Measurements from ENCODE around the gene HLA-G.

The HLA-G gene

GRCh38 chr6:29818892-29819291, 8.7 kb upstream of the HLA-G start:
- DNase-seq: no peak

GRCh38 chr6:29824144-29824543, 3.5 kb upstream of the HLA-G start:
- no peak for DNase-seq

GRCh38 chr6:29825848-29826247, 1.8 kb upstream of the HLA-G start:
- DNase-seq: no peak

- no peak for DNase-seq
These were observed 1.4 kb upstream of the HLA-G start for GRCh38 chr6:29826271-29826670.

- DNase-seq: no peak
These were observed 809 bp downstream of the HLA-G start for GRCh38 chr6:29828471-29828797.

- no peak for DNase-seq
These were observed 2.1 kb downstream of the HLA-G start for GRCh38 chr6:29829766-29830165.

GRCh38 chr6:29830409-29830808, 2.8 kb downstream of the HLA-G start:
- no peak for DNase-seq

GRCh38 chr6:29831776-29832175, 4.2 kb downstream of the HLA-G start:
- no peak for DNase-seq

GRCh38 chr6:29834564-29835436, 7.2 kb downstream of the HLA-G start:
- DNase-seq: no peak

GRCh38 chr6:29839917-29840316, 12.3 kb downstream of the HLA-G start:
- no peak for DNase-seq

GRCh38 chr6:29841030-29841429, 13.4 kb downstream of the HLA-G start:
- no peak for DNase-seq

GRCh38 chr6:29845405-29846006, 17.9 kb downstream of the HLA-G start:
- no peak for DNase-seq

GRCh38 chr6:29847871-29848630, 20.4 kb downstream of the HLA-G start:
- peak; percentile 13 for DNase-seq

GRCh38 chr6:29850011-29850553, 22.5 kb downstream of the HLA-G start:
- DNase-seq: no peak

GRCh38 chr6:29851190-29851589, 23.6 kb downstream of the HLA-G start:
- DNase-seq: no peak

GRCh38 chr6:29853245-29853644, 25.6 kb downstream of the HLA-G start:
- DNase-seq: no peak

GRCh38 chr6:29858006-29858405, 30.4 kb downstream of the HLA-G start:
- no peak for DNase-seq

GRCh38 chr6:29861521-29862255, 34.1 kb downstream of the HLA-G start:
- DNase-seq: no peak

GRCh38 chr6:29864037-29864810, 36.6 kb downstream of the HLA-G start:
- no peak for DNase-seq

GRCh38 chr6:29865631-29866030, 38.0 kb downstream of the HLA-G start:
- DNase-seq: no peak

GRCh38 chr6:29870104-29870503, 42.5 kb downstream of the HLA-G start:
- no peak for DNase-seq

- DNase-seq: no peak
These were observed 45.2 kb downstream of the HLA-G start for GRCh38 chr6:29872791-29873190.

Measured in GOT3 (cell line).